Stimulated activated naive CD8-positive, alpha-beta T cell treated with anti-CD3 and anti-CD28 coated beads, Interleukin-15, Interleukin-2, amounts not matched to agents 100 U/mL and 50 U/mL, for 24 hours (primary cell): Measurements from ENCODE around the gene CACNG1.

Source experiments
- ATAC-seq: fragments of 150-1000 bp; cut with Tn5 transposase; one replicate; pipeline ENCODE4 v1.10.0; 2021
- DNase-seq: peaks from one replicate; pipeline ENCODE4 v3.0.0; 2021

Gene CACNG1

DNA sequence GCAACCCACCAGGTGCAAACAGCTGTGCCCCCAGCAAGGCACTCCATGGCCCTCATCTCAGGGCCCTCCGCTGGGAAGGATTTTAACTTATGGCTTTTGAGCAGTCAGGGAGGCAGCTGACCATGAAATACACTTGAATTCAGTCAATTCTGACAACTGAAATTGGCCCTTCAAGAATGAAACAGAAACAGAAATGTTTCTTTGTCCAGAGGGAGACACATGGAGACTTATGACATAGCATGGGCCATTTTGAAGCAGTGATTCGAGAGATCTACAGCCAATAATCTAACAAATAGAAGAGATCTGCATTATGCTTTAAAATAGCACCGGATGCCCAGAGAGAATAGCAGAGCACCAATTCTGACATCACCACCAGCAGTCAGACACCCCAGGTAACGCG is 7.5 kb downstream of the CACNG1 start:
- no peak for ATAC-seq
- no peak for DNase-seq

DNA sequence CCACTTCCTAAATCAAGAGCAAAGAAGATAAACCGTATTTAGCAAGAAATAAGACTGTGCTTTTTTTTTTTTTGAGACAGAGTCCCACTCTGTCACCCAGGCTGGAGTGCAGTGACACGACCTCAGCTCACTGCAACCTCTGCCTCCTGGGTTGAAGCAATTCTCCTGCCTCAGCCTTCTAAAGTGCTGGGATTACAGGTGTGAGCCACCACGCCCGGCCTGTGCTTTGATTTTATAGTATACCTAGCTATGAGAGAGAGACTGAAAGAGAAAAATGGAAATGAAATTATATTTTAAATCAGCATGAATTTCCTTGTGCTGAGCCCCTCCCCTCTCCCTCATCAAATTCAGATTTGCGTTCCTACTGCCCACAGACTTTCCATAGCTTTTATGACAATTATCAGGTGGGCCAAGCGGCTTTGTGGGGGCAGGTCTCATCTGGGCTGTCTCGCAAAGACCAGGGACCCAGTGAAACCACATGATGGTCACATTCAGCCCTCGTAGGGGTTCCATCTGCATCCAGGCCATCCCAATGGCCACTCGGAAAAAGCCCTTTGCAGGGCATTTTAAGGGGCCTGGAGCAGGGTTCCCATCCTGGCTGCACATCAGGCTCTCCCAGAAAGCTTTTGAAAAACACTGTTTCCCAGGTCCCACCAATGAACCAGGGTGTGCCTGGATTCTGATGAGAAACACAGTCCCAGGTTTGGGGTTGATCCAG is 8.5 kb downstream of the CACNG1 start:
- no peak for ATAC-seq
- DNase-seq: no peak

DNA sequence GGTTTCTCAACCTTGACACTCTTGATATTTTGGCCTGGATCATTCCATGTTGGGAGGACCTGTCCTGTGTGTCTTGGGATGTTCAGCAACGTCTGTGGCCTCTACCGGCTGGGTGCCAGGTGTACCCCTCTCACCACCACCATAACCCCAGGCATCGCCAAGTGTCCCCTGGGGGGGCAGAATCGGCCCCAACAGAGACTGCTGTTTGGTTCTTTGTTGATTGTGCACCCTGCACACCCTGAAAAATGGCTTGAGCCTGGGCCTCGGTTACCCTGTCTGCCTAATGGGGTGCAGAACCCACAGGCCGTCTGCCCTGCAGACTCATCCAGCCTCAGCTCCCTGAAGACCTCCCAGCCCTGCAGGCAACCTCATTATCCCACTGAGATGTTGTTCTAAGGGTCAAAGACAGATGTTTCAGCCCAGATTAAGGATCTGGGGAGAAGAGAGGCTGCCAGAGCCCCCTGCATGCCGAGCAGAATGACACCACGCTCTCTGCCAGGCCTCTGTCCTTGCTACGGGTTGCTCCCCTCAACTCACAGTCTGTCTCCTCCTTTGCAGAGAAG is 9.2 kb downstream of the CACNG1 start:
- ATAC-seq: no peak
- DNase-seq: no peak

DNA sequence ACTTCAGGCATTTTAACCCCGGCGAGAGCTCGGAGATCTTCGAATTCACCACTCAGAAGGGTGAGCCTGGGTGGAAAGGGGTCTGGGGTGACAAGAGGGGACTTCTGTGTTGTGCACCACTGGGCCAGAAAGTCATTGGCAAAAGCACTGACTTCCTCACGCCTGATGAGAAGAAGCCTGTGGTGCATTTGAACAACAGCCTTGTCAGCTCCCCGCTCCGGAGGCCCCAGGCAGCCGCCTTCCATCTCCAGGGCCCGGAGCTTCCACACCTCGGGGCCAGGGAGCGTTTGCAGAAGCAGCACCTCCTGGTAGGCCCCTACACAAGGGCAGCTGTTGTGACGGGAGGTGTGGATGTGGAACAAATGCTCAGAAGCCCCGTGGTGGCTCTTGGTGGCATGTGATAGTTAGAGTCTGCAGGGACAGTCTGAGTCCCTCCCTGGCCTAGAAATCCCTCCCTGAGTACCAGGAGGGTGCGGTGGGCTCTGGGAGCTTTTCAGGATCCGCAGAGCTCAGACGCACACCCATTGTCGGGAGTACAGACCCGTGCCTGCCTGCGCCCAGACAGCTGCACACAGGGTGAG is 9.7 kb downstream of the CACNG1 start:
- ATAC-seq: no peak
- DNase-seq: no peak

DNA sequence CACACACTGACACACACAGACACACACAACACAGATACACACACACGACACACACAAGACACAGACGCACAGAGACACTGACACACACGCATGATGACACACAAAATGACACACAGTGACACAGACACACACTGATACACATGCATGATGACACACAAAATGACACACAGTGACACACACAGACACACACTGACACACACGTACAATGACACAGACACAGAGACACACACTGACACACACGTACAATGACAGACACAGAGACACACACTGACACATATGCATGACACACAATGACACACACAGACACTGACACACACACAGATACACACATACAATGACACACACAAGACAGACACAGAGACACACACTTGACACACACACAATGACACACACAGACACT is 10.3 kb downstream of the CACNG1 start:
- no peak for DNase-seq
- ATAC-seq: no peak

DNA sequence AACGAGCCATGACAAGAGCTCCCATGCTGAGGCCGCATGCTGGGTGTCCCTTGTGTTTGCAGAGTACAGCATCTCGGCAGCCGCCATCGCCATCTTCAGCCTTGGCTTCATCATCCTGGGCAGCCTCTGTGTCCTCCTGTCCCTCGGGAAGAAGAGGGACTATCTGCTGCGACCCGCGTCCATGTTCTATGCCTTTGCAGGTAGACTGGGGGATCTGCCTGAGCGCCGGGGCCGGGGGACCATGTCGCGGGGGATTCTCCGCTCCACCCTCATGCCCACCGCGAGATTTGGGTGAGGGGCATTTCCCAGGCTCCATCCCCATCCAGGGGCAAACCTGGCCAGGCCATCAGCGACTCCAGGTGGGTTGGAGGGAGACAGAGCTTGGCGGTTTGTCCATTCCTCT is 10.7 kb downstream of the CACNG1 start:
- no peak for DNase-seq
- no peak for ATAC-seq

DNA sequence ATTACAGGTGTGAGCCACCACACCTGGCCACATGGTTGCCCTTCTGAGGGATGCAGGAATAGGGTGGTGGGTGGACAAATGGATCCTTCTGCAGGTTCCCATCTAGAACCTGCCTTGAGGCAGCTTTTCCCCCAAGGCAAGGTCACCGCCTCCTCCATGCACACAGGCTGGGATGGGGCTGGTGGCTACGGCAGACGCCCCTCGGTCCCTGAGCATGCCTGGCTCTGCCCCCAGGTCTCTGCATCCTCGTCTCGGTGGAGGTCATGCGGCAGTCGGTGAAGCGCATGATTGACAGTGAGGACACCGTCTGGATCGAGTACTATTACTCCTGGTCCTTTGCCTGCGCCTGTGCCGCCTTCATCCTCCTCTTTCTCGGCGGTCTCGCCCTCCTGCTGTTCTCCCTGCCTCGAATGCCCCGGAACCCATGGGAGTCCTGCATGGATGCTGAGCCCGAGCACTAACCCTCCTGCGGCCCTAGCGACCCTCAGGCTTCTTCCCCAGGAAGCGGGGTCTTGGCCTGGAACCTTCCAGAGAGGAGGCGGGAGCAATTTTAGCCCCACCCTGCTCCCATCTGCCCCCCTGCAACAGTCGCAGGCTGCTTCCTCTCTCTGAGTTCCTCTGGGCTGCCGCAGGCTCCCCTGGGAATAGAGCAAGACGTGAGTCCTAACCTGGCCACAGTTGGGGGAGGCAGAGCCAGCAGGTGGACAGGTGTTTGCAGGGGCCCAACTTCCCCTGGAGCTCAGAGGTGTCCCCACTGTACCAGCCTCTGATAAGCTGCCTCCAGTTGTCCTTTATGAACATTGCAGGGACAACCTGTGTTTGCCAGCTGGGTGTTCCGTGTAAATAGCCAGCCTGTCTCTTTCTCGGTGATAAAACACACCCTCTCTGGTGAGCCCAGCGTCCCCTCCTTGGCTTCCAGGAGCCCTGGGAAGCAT is 11.7 kb downstream of the CACNG1 start:
- DNase-seq: no peak
- no peak for ATAC-seq

DNA sequence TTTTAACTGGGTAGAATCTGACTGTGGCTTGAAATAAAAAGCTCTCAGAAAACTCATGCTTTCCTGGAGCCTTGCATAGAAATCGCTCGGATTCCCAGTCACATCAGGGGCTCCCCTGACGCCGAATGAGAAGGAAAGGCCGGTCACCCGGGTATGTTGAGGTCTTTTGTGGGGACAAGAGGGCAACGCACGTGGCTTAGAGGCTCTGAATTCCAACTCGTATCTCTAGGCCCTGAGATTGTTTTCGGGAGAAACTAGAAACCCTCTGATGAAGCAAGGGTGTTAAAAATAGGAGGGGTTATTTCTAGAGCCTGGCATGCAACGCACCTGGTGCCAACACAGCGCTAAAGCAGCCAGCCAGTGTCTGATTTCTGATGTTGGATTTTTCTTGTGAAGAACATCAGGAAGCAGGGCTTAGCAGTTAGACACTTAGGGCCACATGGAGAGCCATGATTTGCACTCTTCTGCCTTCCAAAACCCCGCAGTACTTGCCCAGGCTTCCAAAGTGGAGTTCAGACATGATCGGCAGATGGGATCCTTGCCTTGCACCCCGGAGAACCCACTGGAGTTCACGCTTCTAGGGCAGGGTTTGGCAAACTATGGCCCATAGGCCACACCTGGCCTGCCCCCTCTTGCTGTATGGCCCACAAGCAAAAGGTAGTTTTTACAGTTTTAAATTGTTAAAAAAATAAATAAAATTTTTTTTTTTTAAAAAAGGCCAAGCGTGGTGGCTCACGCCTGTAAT is 12.6 kb downstream of the CACNG1 start:
- ATAC-seq: no peak
- DNase-seq: no peak

DNA sequence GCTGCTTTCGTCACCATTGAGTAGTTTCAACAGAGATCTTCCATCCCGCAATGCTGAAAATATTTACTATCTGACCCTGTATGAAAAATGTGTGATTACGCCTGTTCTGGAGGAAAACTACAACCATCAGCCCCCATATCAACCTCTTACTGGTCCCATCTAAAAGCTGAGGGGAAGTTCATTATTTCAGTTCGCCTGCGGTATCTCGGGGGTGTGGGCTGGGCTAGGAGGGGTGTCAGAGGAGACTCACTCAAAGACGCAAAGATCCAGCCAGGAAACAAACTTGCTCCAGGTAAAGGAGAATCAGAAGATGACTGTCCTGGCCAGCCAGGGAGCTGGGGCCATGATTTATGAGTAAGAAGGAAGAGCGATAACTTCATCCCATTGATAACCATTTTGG is 13.7 kb downstream of the CACNG1 start:
- no peak for ATAC-seq

DNA sequence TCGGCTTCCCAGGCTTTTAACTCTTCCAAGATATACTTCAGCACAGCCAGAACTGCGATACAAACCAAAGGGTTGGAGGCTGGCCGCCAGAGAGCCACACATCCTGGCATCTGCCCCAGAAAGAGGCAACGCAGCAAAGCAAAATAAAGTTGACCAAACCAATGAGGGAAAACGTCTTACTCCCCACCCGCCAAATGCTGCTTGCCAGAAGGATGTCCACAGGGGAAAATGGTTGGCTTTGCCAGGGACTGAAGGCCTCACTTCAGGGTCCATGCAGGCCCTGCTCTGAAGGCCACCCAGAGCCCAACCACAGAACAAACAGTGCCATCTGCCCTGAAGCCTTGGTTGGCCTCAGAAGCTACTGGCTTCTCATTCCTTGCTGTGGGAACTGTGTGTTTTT is 15.0 kb downstream of the CACNG1 start:
- ATAC-seq: no peak
- no peak for DNase-seq

More for the DNA sequence above, 13.7 kb downstream of the CACNG1 start:
- no peak for DNase-seq

DNA sequence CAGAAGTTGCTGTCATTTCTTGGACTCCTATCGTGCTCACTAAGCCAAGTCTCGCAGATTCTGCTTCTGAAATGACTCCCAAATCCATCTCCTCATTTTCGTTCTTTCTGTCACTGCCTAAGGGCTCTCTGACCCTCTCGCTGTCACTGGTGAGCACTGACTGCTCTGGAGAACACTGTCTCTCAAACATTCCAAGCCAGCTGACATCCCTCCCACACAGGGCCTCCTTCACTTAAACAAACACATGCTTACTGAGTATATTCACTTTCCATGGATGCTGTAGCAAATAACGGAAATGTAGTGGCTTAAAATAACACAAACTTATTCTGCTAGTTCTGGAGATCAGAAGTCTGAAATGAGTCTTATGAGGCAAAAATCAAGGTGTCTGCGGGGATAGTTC is 18.8 kb downstream of the CACNG1 start:
- no peak for DNase-seq
- ATAC-seq: no peak

DNA sequence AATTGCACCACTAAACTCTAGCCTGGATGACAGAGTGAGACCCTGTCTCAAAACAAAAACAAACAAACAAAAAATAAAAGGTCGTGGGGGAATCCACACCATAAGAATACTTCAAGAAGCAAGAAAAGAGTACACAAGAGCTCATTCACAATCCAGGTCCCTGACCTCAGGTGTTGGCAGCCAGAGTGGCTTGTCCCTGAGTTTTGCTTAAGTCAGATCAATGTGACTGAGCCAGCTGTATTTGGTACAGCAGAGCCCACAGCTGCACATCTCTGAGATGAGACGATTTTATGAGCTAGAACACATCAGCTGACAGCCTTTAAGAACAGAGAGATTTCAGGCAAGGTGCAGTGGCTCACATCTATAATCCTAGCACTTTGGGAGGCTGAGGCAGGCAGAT is 22.4 kb downstream of the CACNG1 start:
- no peak for DNase-seq
- ATAC-seq: no peak

DNA sequence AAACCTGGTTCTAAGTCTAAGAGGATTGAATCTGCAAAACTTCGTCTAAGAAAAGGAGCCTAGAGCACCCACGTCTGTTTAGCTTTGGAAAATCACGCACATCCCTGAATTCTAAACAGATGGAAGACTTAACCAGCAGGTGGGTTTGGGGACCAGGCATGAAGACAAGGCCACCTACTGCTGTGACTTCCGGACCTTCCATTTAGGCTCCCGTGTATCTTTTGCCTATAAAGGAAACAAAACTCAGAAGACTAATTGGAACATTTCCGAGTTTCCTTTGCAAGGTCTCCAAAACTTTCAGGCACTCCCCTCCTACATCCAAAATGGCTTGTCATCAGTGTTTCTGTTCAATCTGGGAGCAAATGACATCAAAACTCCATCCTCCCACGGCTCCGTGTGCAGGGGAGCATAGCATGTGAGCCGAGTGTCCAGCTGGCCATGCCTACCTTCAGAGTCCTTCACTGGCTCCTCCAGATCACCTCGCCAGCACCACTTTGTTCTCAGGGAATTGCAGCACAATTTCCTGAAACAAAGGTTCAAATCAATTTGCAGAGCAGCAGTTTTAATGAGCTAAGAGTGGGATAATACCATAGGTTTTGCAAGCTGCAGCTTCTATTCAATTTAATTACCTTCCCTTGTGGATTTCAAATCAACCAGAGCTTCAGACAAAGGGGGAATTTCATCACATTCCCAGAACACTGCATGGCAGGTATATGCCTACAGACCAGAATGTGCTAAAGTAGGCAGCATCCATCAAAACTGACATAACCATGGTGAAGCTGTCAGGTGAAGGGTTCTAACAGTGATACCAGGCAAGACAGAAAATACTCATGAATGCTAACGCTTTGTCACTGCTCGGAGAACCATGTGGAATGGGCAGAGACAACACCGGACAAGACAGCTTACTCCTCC is 23.5 kb downstream of the CACNG1 start:
- DNase-seq (no peak), ATAC-seq (no peak)

DNA sequence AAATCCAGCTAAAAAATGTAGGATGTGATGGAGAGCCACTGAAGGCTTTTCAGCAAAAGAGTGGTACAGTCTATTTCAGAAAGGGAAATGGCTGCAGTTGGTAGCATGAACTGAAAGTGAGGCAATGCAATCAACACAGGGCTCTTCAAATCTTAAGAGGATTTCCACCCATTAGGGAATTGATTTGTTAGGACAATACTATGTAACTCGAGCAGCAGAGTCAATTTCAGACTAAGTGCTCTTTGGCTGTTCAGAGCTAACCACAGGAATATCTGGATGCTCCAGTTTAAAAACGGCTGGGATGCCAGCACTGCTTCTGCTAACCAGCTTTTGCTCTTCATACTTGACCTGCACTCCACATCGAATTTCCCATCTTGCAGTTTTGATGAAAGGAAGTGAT is 24.6 kb downstream of the CACNG1 start:
- no peak for DNase-seq

DNA sequence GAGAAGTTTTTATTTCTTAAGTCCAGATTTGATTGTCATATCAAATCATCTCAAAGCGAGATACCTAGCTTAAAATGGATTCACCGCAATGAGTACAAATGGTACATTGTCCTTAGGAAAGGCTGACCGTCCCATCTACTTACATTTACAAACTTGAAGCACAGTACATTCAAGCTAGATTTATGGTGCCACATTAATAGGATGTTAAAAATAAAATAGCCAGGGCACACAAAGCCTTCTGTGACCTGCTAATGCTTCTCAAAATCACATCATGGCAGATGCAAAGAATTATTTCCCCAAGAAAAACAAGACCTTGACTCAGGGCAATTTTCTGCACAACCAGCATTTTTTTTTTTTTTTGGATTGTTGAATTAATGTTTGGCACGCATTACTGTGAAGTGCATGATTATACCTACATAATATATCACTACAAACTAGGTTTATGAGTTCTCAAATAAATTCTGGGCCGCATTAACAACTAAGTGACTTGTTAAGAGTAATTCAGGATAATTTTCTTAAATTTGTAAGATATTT is 25.3 kb downstream of the CACNG1 start:
- no peak for ATAC-seq
- DNase-seq: no peak

More for the DNA sequence above, 24.6 kb downstream of the CACNG1 start:
- no peak for ATAC-seq

DNA sequence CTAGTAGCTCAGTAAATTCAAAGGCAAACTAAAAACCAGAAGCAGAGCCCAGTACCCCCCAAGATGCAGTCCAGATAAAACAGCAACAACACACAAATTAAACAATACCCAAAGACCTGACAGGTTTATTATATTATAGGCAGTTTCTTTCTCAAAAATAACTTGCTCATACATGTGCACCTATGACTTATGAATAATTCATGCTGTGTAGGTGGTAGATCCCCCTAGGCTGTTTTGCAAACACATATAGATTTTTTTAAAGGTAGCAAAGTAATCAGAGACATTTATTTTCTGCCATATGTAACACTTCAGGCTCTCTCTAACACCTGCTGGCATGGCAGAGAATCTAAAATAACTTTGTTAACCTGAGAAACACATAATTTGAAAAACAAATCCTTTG is 27.2 kb downstream of the CACNG1 start:
- ATAC-seq (no peak), DNase-seq (no peak)

DNA sequence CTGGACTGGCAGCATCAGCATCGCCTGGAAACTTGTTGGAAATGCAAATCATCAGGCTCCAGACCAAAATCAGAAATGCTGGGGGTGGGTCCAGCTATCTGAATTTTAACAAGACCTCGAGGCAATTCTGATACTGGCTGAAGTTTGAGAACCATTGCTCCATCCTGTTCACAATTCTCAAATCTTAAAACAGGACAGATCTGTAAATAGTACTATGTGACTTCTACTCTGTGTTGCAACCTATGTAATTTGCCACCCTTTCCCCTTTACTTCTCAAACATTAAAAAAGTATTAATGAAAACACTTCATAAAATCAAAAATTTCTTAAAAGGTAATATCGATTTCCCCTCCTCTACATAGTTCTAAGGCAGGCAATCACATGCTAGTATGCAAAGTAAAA is 28.5 kb downstream of the CACNG1 start:
- ATAC-seq (no peak), DNase-seq (no peak)

DNA sequence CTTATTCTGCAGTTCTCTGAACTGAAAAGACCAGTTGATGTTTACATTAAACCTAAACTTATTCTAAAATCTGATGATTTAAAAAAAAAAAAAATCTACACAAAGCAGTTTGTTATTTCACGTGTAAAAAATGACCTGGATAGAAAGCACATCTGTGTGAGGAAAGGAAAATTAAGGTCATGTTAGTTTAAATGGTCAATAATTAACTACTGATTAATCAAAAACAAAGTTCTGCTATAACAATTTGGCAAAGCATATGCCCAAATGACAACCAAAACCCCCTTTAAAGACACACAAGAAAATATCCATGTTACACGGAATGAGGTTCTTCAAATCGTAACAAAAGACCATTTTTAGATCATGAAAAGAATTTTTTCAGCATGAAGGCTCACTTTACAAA is 30.4 kb downstream of the CACNG1 start:
- DNase-seq: no peak
- no peak for ATAC-seq

DNA sequence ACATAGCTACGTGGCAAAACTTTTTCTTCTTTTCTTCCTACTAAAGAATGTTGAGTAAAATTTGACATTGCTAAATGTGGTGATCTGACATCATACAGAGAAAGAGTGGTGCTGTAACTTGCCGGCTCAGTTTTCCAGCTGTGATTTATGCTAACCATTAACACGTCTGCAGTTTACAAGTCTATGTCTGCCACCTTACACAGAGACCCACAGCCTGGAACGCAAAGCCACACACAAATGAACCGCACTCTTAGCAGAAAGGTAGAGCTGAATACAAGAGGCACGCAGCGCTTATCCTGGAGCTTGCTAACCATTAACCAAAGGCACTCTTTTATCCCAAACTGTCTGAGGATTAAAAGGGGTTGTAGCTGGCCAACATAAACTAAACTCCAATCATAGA is 31.9 kb downstream of the CACNG1 start:
- DNase-seq: no peak
- no peak for ATAC-seq

DNA sequence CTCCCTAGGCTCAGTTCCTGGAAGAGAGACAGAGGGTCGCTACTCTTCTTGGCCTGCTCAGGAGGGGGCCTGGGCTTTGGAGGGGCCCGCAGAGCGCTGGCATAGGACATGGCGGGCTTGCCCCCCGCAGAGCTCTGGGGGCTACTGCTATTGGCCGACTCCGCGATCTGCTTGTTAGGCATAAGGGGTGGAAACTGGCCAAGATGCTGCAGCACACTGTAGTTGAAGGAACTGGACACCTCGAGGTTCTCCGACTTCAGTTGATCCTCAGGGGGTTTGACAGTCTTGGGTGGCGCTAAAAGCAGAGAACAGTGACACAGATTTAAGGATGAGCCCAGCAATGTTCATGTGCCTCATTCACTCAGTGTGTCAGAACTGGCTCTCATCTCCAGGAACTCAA is 33.9 kb downstream of the CACNG1 start:
- ATAC-seq: no peak
- DNase-seq: no peak

DNA sequence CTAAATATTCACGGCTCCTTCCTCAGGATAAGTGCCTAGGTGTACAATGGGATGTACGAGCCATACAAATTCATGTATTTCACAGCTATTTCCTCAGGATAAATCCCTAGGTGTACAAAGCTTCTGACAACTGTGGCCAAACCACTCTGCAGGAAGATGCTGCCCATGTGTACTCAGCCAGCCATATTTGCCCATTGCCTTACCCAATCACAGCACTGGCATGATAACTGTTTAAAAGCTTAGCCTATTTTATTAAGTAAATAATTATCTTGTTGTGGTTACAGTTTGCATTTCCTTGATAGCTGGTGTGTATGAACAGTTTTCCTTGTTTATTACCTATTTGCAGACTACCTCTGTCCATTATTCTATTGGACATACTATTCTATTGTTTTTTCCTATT is 35.1 kb downstream of the CACNG1 start:
- DNase-seq: no peak
- no peak for ATAC-seq
